Upper lobe of left lung (tissue), 6 donors: ENCODE measurements around the gene ELF4. TPM values are rescaled to one million over a fixed set of nuclear protein-coding genes. Genes with fewer than 3 reads are reported as not detected.
A peak's percentile ranks its signal among the peaks of the same experiment; 100 is the strongest.

Experiments used
- ATAC-seq, 2 donors: fragments of 200-7000 bp; cut with Tn5 transposase; one replicate each; pipeline ENCODE4 v1.9.1; 2022; ENCODE audit warnings: mild to moderate bottlenecking in 2 of 2, moderate library complexity in 2 of 2; ENCODE audit not compliant: low FRiP score in 2 of 2
- DNase-seq, 2 donors: peaks; one replicate each; pipeline ENCODE4 v3.0.0-alpha.2; 2019 to 2020
- H3K27ac ChIP-seq, 4 donors: fragments of 200-600 bp; sonication (generic); one replicate each; pipeline ENCODE4 v1.5.1; 2016 to 2019
- H3K27me3 ChIP-seq, 4 donors: fragments of 200-600 bp; sonication (generic); one replicate each; pipeline ENCODE4 v1.5.1; 2017 to 2019
- H3K36me3 ChIP-seq, 4 donors: fragments of 200-600 bp; sonication (generic); one replicate each; pipeline ENCODE4 v1.5.1; 2016 to 2019
- H3K4me1 ChIP-seq, 4 donors: fragments of 200-600 bp; sonication (generic); one replicate each; pipeline ENCODE4 v1.5.1; 2018 to 2019
- H3K4me3 ChIP-seq, 4 donors: fragments of 200-600 bp; sonication (generic); one replicate each; pipeline ENCODE4 v1.5.1; 2017 to 2019; ENCODE audit warnings: mild to moderate bottlenecking in 2 of 4, moderate library complexity in 1 of 4
- H3K9me3 ChIP-seq, 4 donors: fragments of 200-600 bp; sonication (generic); one replicate each; pipeline ENCODE4 v1.5.1; 2018 to 2019
- EP300 ChIP-seq, 4 donors: sonication (generic); formaldehyde crosslinking; IDR thresholded peaks; one replicate each; pipeline ENCODE4 v1.5.1; 2017; ENCODE audit warnings: antibody characterized with exemption in 4 of 4, control low read depth in 2 of 4
- POLR2A ChIP-seq, 4 donors: fragments of 450-650 bp; IDR thresholded peaks; one replicate each; pipeline ENCODE4 v1.5.1; 2016 to 2017; ENCODE audit warnings: antibody characterized with exemption in 4 of 4, mild to moderate bottlenecking in 2 of 4
- POLR2AphosphoS5 ChIP-seq, 2 donors: sonication (generic); formaldehyde crosslinking; IDR thresholded peaks; one replicate each; pipeline ENCODE4 v1.5.1; 2017; ENCODE audit warnings: antibody characterized with exemption in 2 of 2
- WGBS, 2 donors: methylation state at CpG; one replicate each; pipeline ENCODE4 v1.1.5; 2017 to 2018; 5-methylcytosine and 5-hydroxymethylcytosine counted together
- total RNA-seq, 6 donors: library from RNA; depleted of rRNA in 4 of 6; stranded (reverse); fragments of >200 nt in 4 of 6; gene quantifications; one replicate each; pipeline versions ENCODE4 v1.1.0 to v1.2.1, GENCODE V29; 2016 to 2021
- TF ChIP-seq, protein P1 (sequence below), 6 experiments: fragments of 450-650 bp in 4 of 6; fragments of 200-600 bp in 2 of 6; sonication (generic) in 2 of 6; IDR thresholded peaks; one replicate each; pipeline ENCODE4 v1.5.1; 2016 to 2019; ENCODE audit warnings: antibody characterized with exemption in 6 of 6
- donor health status: DM: no; HTN: no; CAD: no; lungs with moderate emphysema.
- donor health status: DM: no; HTN: yes; CAD: no; lungs with severe emphysema.

ELF4 gene
- total RNA-seq, 6 donors from 2014 or later, result 13.6 to 31.0 (median 21.9) TPM

DNA sequence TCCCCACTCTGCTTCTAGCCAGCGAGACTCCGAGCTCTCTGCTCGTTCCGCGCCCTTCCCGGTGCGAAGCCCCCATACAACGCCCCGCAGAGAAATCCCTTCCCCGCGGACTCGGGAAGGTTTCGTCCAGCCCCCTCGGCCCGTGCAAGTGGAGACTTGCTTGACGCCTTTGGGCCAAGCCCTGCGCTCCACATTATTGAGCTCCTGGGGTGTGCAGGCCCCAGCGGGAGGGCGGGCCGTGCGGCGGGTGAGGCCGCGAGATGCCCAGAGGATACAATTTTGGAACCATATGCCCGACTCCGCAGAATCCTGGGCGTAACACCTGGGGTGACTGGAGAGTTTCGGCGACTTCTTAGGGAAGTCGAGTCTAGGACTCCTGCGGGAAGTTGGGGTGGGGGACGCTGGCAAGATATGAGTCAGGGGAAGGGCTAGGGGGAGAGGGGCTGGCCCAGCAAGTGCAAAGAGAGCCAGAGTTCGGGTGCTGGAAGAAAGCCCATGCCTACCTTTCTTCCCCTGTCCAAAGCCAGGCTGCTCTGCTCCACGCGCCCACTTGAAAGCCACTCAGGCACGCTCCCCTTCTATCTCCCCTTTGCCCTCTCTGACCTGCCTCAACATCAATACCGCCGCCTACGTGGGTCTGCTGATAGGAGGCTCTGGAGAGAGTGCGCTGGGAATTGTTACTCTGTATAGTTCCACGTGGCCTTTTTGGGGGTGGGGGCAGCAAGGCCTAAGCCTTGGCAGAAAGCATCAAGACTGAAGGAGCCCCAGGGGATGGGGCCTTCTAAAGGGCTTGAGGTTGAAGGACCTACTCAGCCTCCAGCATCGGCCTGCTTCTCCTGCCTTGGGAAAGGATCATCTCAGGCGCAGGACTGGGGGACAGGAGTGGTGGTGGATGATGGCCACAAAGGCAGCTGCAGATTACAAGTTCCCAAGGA, 1.2 kb upstream of the ELF4 start:
- Histone ChIP-seq H3K36me3 (no peaks in the 10 kb centered on the region), H3K27ac (peak overlapping the region; percentile 89 to 97 (median 95)), H3K27me3 (no peaks in the 10 kb centered on the region), H3K9me3 (no peaks in the 10 kb centered on the region), H3K4me3 (peak overlapping the region in 3 of 4 donors; percentile 64 to 72 (median 65)), H3K4me1 (peaks cover 6 to 14% (median 9%) of the 10 kb centered on the region in 4 donors)
- 65% methylated on average over 20 to 41 of the region's 43 CpGs for WGBS, 2 donors
- no peak for ATAC-seq
- TF ChIP-seq POLR2A (IDR thresholded peaks at IDR 0.05) (no peak), POLR2AphosphoS5 (IDR thresholded peaks at IDR 0.05) (no peak)
- DNase-seq, result no peak

DNA sequence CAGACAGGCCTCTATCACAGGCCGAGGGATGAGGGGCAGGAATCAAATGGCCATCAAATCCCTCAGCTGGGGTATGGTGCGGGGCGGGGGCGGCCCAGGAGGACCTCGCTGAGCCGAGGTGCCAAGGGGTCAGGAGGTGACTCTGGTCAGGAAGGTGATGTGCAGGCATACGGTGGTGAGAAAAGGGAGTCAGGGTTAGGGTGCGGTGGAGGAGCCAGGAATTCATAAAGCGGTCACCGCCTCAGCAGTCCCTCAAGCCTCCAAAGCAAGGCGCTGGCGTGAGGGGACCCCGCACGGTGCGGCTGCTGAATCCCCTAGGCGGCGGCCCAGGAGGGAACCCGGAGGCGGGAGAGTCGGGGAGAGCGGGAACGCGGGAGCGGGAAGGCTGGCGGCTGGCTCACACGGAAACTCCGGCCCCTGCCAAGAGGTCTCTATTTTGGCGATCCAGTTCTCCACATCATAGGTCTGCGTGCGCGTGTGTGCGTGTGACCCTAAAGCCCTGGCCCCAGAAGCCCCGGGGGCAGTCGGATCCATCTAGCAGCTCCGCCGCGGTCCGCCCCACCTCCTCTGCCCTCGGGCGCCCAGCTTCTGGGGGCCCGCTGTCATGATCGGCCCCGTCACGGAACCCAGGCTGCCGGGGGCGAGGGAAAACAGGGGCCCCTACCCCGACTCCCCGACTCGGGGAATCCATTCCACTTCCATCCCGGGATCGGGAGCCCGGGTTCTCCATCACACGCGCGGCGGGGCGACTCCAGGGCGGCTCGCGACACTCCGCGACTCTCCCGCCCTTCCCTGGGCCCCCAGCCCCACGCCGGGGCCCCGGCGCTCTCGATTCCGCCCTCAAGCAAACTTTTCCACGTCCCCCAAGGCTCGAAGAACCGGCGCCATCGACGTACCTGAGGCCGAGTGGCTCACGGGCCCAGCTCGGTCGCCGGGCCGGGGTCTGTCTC, 593 bp downstream of the ELF4 start:
- peak overlapping the region; percentile 89 to 97 (median 95) for H3K27ac ChIP-seq
- no peaks in the 10 kb centered on the region for H3K9me3 ChIP-seq
- ATAC-seq (peak; percentile 7 to 36), DNase-seq (peak in 1 of 2 donors; percentile 78)
- no peaks in the 10 kb centered on the region for H3K36me3 ChIP-seq
- TF ChIP-seq, protein P1, sequence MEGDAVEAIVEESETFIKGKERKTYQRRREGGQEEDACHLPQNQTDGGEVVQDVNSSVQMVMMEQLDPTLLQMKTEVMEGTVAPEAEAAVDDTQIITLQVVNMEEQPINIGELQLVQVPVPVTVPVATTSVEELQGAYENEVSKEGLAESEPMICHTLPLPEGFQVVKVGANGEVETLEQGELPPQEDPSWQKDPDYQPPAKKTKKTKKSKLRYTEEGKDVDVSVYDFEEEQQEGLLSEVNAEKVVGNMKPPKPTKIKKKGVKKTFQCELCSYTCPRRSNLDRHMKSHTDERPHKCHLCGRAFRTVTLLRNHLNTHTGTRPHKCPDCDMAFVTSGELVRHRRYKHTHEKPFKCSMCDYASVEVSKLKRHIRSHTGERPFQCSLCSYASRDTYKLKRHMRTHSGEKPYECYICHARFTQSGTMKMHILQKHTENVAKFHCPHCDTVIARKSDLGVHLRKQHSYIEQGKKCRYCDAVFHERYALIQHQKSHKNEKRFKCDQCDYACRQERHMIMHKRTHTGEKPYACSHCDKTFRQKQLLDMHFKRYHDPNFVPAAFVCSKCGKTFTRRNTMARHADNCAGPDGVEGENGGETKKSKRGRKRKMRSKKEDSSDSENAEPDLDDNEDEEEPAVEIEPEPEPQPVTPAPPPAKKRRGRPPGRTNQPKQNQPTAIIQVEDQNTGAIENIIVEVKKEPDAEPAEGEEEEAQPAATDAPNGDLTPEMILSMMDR (IDR thresholded peaks at IDR 0.05), result no peak
- TF ChIP-seq POLR2A (IDR thresholded peaks at IDR 0.05) (no peak), EP300 (IDR thresholded peaks at IDR 0.05) (no peak), POLR2AphosphoS5 (IDR thresholded peaks at IDR 0.05) (no peak)
- H3K4me3 ChIP-seq, result peak overlapping the region; percentile 25 to 72 (median 64)
- H3K27me3 ChIP-seq, result no peaks in the 10 kb centered on the region
- peaks cover 10 to 21% (median 16%) of the 10 kb centered on the region in 4 donors for H3K4me1 ChIP-seq
- 0 to 60% methylated on average over 9 to 68 of the region's 81 CpGs for WGBS, 2 donors

DNA sequence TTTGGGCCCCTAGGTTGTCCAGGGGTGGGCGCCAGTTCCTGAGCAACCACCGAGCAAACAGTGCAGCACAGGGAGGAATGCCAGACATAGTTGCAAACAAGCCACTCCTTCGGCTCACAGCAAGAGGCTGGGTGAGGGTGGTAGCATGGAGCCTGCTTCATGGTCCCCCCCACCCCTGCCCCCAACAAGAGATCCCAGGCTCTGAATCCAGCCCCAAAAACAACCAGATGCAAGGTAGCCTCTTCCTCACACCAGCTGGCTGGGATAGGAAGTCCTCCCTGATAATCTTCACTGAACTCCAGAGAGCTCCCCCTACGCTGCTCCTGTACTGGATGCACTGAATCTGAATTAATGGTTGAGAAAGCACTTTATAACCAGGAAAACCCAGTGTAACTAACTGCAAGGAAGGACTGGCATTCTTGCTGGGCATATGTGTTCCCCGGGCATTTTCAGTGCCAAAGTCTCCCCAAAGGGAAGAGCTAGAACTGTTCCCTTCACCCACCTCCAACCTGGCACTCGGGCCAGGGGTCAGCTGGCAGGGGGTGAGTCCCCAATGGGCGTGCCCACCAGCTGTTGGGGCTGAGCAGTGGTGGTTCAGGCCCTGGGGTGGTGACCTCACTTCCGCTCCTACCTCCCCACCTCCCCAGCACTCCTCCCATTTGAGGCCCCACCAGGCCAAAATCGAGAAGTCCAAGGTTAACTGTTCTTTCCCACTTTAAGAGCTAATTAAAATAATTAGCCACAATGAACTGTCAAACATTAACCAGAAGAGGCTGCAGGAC, 1.5 kb downstream of the ELF4 start:
- peaks cover 13 to 23% (median 18%) of the 10 kb centered on the region in 4 donors for H3K4me1 ChIP-seq
- peak overlapping the region; percentile 89 to 97 (median 95) for H3K27ac ChIP-seq
- ATAC-seq, result peak; percentile 56 to 84
- 0 to 31% methylated on average over 2 to 9 of the region's 9 CpGs for WGBS, 2 donors
- no peaks in the 10 kb centered on the region for H3K36me3 ChIP-seq
- peak overlapping the region in 3 of 4 donors; percentile 64 to 72 (median 65) for H3K4me3 ChIP-seq
- no peaks in the 10 kb centered on the region for H3K9me3 ChIP-seq
- no peaks in the 10 kb centered on the region for H3K27me3 ChIP-seq
- TF ChIP-seq POLR2AphosphoS5 (IDR thresholded peaks at IDR 0.05) (peak in 1 of 2 donors; percentile 16), EP300 (IDR thresholded peaks at IDR 0.05) (no peak), POLR2A (IDR thresholded peaks at IDR 0.05) (no peak)
- TF ChIP-seq, protein P1 (IDR thresholded peaks at IDR 0.05), result no peak
- peak in 1 of 2 donors; percentile 68 for DNase-seq

DNA sequence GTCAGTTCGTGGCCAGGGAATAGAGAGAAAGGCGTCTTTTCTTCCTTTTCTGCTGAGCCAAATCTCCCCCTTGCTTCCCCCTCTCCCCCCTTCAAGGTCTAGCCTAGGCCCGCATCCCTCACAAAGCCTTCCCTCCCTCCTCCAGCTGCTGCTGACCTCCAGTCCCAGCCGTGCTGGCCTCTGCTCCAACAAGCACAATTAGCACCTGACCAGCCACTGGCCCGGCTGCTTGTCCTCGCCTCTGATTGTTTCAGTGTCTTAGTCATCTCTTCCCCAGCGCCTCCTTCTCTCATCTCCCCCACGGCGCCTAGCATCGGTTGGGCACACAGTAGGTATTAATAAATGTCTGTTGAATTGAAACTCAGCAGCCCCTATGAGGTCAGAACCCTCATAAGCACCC, 4.2 kb downstream of the ELF4 start:
- no peak for TF ChIP-seq POLR2AphosphoS5 (IDR thresholded peaks at IDR 0.05)
- no peak for TF ChIP-seq EP300 (IDR thresholded peaks at IDR 0.05)
- TF ChIP-seq POLR2A (IDR thresholded peaks at IDR 0.05), result no peak
- TF ChIP-seq, protein P1 (IDR thresholded peaks at IDR 0.05), result no peak
- no peak overlapping the region for H3K4me3 ChIP-seq
- ATAC-seq, result no peak
- peaks cover 13 to 21% (median 16%) of the 10 kb centered on the region in 4 donors for H3K4me1 ChIP-seq
- WGBS, 2 donors, result 47 to 59% methylated on average over 6 to 10 of the region's 10 CpGs
- no peaks in the 10 kb centered on the region for H3K9me3 ChIP-seq
- H3K27ac ChIP-seq, result peak overlapping the region in 3 of 4 donors; percentile 11 to 56 (median 44)
- DNase-seq, result no peak
- no peaks in the 10 kb centered on the region for H3K27me3 ChIP-seq
- no peaks in the 10 kb centered on the region for H3K36me3 ChIP-seq
